Measurements from ENCODE around the gene WDR45B. TPM values are rescaled to one million over a fixed set of nuclear protein-coding genes. Genes with fewer than 3 reads are reported as not detected.

WDR45B gene
- total RNA-seq, 1 donor from 2014 or later = 41.4 TPM

- no peak for DNase-seq
- peaks cover 11% of the 10 kb centered on the region for H3K4me1 ChIP-seq
- no peak overlapping the region for H3K27ac ChIP-seq (replicated peaks)
- intact Hi-C loops (cut with micrococcal nuclease) = no loop called here
- no peak overlapping the region for H3K4me3 ChIP-seq
- H3K27me3 ChIP-seq (ENCODE audit: low read depth) = no peaks in the 10 kb centered on the region
- H3K36me3 ChIP-seq = no peaks in the 10 kb centered on the region
- H3K9me3 ChIP-seq (replicated peaks) = peaks cover 14% of the 10 kb centered on the region
- no peak for TF ChIP-seq CTCF (IDR thresholded peaks at IDR 0.05; ENCODE audit: borderline replicate concordance)
Observed at GRCh38 chr17:82677353-82677925, 29.2 kb upstream of the WDR45B start.

DNA sequence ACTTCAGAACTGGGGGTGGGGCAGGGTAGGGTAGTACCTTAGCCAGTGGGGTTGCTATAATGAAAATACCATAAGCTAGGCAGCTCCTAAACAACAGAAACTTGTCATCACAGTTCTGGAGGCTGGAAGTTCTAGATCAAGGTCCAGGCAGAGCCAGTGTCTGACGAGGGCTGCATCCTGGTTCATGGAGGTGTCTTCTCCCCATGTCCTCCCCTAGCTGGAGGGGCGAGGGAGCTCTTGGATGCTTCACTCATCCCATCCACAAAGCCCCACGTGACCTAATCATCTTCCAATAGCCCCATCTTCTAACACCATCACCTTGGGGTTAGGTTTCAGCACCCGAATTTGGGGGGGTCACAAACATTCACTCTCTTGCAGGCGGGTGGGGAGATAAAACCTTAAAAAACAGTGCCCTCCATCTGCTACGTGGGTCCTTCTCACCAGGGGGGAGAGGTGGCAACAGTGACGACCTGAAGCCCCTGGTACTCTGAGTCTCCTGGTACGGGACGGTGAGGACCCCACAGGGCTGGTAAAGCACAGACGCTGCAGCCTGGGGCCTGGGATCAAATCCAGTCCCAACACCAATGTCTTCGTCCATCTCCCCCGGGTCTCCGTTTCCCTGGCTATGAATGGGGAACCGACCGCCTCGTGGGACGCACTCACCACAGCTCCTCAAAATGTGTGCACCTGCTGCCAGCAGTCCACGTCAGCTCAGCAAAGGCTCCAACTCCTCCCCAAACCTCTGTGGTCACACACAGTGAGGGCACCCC lies 27.4 kb upstream of the WDR45B start:
- Histone ChIP-seq H3K36me3 (no peaks in the 10 kb centered on the region), H3K27ac (replicated peaks) (peak overlapping the region; percentile 55), H3K27me3 (ENCODE audit: low read depth) (no peaks in the 10 kb centered on the region), H3K4me3 (no peak overlapping the region), H3K4me1 (peaks cover 15% of the 10 kb centered on the region), H3K9me3 (replicated peaks) (no peaks in the 10 kb centered on the region)
- TF ChIP-seq CTCF (IDR thresholded peaks at IDR 0.05; ENCODE audit: borderline replicate concordance) = no peak
- DNase-seq = no peak
- intact Hi-C loops (cut with micrococcal nuclease) = no loop called here

GRCh38 chr17:82674656-82675475 lies 26.6 kb upstream of the WDR45B start:
- no peak for DNase-seq
- Histone ChIP-seq H3K4me1 (peaks cover 23% of the 10 kb centered on the region), H3K27ac (replicated peaks) (peak overlapping the region; percentile 55), H3K9me3 (replicated peaks) (no peaks in the 10 kb centered on the region), H3K4me3 (no peak overlapping the region), H3K36me3 (no peaks in the 10 kb centered on the region), H3K27me3 (ENCODE audit: low read depth) (no peaks in the 10 kb centered on the region)
- intact Hi-C loops (cut with micrococcal nuclease) = no loop called here
- TF ChIP-seq CTCF (IDR thresholded peaks at IDR 0.05; ENCODE audit: borderline replicate concordance) = no peak

- Histone ChIP-seq H3K9me3 (replicated peaks) (no peaks in the 10 kb centered on the region), H3K4me1 (peaks cover 38% of the 10 kb centered on the region), H3K36me3 (no peaks in the 10 kb centered on the region), H3K27me3 (ENCODE audit: low read depth) (no peaks in the 10 kb centered on the region), H3K27ac (replicated peaks) (peak overlapping the region; percentile 80), H3K4me3 (no peak overlapping the region)
- intact Hi-C loops (cut with micrococcal nuclease) = no loop called here
- DNase-seq = no peak
- TF ChIP-seq CTCF (IDR thresholded peaks at IDR 0.05; ENCODE audit: borderline replicate concordance) = no peak
Observed at GRCh38 chr17:82670661-82671450, 22.6 kb upstream of the WDR45B start.

DNA sequence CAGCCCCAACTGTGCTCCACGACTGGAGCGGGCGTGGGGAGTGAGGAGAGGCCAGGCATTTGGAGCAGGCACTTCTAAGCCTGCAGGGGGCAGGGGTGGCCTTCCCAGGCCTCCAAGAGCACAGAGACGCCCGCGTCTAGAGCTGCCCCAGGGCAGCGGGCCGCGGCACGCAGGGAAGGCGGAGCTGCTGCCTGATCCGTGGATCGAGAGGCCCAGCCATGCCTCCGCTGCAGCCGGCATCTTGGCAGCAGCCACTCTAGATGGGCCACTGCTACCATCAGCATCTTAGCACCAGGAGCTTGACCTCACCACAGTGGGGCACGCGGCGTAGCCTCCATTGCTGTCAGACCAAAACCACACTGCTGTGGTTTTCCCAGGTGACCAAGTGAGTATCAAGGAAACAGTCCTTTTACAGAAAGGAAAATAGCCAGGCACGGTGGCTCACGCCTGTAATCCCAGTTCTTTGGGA lies 20.4 kb upstream of the WDR45B start:
- peak; percentile 59 for DNase-seq

More for the DNA sequence above, 20.4 kb upstream of the WDR45B start:
- Histone ChIP-seq H3K27me3 (ENCODE audit: low read depth) (no peaks in the 10 kb centered on the region), H3K9me3 (replicated peaks) (no peaks in the 10 kb centered on the region), H3K4me3 (peak overlapping the region; percentile 43), H3K4me1 (peaks cover 28% of the 10 kb centered on the region), H3K36me3 (no peaks in the 10 kb centered on the region), H3K27ac (replicated peaks) (peak overlapping the region; percentile 80)
- intact Hi-C loops (cut with micrococcal nuclease) = no loop called here
- TF ChIP-seq CTCF (IDR thresholded peaks at IDR 0.05; ENCODE audit: borderline replicate concordance) = peak; percentile 70
